ENCODE measurements around the gene NCOA1. TPM values are rescaled to one million over a fixed set of nuclear protein-coding genes. Genes with fewer than 3 reads are reported as not detected.

The NCOA1 gene
- total and polyA plus RNA-seq, 7 donors, result 12.8 to 78.1 (median 44.2) TPM

DNA sequence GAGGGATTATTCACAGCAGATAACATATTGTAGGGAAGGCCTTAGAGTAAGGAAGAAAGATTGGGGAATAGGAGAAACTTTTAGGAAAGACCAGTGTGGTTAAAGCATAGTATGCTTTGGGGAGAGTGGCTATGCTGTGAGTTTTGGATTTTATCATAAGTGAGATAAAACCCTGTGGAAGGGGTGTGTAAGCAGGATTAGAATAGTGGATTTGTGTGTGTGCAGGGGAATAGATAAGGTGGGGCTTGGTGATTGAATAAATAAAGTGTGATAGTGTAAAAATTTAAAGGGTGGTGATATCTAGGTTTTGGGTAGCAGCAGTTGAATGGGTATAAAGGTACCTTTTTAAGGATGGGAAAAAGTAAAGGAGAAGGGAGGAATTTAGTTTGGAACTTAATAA lies 137.7 kb downstream of the NCOA1 start:
- DNase-seq (no peak), ATAC-seq (no peak)
- no peaks in the 10 kb centered on the region for H3K27me3 ChIP-seq (ENCODE audit: insufficient read depth in 3 of 3, low read length in 2 of 3)
- peaks cover 33% of the 10 kb centered on the region for H3K4me1 ChIP-seq
- no peaks in the 10 kb centered on the region for H3K9me3 ChIP-seq
- H3K36me3 ChIP-seq (ENCODE audit: insufficient read depth in 1 of 2, low read depth in 1 of 2), result no peaks in the 10 kb centered on the region
- no peak overlapping the region for H3K27ac ChIP-seq
- intact Hi-C loops (cut with DNase I), result no loop called here
- TF ChIP-seq, protein P1, sequence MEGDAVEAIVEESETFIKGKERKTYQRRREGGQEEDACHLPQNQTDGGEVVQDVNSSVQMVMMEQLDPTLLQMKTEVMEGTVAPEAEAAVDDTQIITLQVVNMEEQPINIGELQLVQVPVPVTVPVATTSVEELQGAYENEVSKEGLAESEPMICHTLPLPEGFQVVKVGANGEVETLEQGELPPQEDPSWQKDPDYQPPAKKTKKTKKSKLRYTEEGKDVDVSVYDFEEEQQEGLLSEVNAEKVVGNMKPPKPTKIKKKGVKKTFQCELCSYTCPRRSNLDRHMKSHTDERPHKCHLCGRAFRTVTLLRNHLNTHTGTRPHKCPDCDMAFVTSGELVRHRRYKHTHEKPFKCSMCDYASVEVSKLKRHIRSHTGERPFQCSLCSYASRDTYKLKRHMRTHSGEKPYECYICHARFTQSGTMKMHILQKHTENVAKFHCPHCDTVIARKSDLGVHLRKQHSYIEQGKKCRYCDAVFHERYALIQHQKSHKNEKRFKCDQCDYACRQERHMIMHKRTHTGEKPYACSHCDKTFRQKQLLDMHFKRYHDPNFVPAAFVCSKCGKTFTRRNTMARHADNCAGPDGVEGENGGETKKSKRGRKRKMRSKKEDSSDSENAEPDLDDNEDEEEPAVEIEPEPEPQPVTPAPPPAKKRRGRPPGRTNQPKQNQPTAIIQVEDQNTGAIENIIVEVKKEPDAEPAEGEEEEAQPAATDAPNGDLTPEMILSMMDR (IDR thresholded peaks at IDR 0.05), result no peak
- no peak overlapping the region for H3K4me3 ChIP-seq

DNA sequence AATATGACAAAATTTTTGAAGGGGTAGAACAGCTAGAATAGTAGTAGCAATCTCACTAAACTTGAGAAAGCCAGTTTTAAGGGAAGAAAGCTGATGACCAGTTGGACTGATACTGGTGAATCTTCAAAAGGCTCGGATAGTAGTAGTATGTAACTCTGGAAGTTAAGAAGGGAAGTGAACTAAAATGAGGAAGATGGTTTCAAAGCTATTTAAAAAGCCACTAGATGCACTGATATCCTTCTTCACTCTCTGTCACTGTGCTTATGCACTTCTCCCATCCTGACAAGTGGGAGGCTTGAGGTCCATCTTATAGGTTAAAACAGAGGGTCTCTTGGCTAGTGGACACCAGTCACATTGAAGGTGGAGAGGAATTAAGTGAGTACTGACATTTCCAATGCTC lies 141.1 kb downstream of the NCOA1 start:
- Histone ChIP-seq H3K4me1 (peaks cover 5% of the 10 kb centered on the region), H3K36me3 (ENCODE audit: insufficient read depth in 1 of 2, low read depth in 1 of 2) (no peaks in the 10 kb centered on the region), H3K9me3 (no peaks in the 10 kb centered on the region), H3K4me3 (no peak overlapping the region), H3K27me3 (ENCODE audit: insufficient read depth in 3 of 3, low read length in 2 of 3) (no peaks in the 10 kb centered on the region), H3K27ac (no peak overlapping the region)
- DNase-seq (no peak), ATAC-seq (peak in 1 of 4 donors; percentile 19)
- TF ChIP-seq, protein P1 (IDR thresholded peaks at IDR 0.05), result no peak
- intact Hi-C loops (cut with DNase I), result no loop called here
- 79 to 100% (median 81%) methylated on average over 1 of the region's 1 CpG for WGBS, 3 donors

DNA sequence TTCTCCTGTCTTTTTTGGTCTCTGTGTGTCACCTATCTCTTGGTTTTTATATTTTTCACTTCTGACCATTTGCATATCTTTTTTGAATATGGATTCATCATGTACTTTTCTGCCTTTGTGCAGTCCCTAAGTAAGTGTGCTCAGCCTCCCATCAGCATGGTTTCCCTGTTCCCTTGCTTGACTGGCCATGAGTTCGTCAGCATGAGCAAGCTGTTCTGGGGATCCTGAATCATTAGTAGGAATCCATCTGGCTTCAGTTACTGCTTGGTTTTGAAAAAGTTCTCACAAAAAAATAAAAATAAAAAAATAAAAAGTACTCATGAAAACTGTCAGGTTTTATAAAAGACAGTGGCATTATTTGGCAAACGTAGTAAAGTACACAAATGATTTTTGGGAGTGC lies 144.1 kb downstream of the NCOA1 start:
- Histone ChIP-seq H3K36me3 (ENCODE audit: insufficient read depth in 1 of 2, low read depth in 1 of 2) (no peaks in the 10 kb centered on the region), H3K27ac (no peak overlapping the region), H3K27me3 (ENCODE audit: insufficient read depth in 3 of 3, low read length in 2 of 3) (no peaks in the 10 kb centered on the region), H3K9me3 (no peaks in the 10 kb centered on the region), H3K4me3 (no peak overlapping the region), H3K4me1 (peaks cover 5% of the 10 kb centered on the region)
- ATAC-seq (peak in 2 of 4 donors; percentile 71 to 77), DNase-seq (no peak)
- TF ChIP-seq, protein P1 (IDR thresholded peaks at IDR 0.05), result no peak
- WGBS, 3 donors, result 64 to 89% (median 75%) methylated on average over 2 of the region's 2 CpGs
- intact Hi-C loops (cut with DNase I), result no loop called here

DNA sequence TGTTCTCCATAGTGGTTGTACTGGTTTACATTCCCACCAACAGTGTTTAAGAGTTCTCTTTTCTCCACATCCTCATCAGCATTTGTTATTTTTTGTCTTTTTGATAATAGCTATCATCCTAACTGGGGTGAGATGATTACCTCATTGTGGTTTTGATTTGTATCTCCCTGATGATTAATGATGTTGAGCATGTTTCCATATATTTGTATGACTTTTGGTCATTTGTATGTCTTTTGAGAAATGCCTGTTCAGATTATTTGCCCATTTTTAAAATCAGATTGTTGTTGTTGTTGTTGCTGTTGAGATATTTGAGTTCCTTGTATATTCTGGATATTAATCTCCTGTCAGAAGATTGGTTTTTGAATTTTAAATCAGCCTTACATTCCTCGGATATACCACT lies 147.5 kb downstream of the NCOA1 start:
- H3K9me3 ChIP-seq, result no peaks in the 10 kb centered on the region
- no peaks in the 10 kb centered on the region for H3K27me3 ChIP-seq (ENCODE audit: insufficient read depth in 3 of 3, low read length in 2 of 3)
- peaks cover 6% of the 10 kb centered on the region for H3K4me1 ChIP-seq
- WGBS, 3 donors, result 77 to 91% (median 84%) methylated on average over 1 of the region's 1 CpG
- no peak for ATAC-seq
- DNase-seq, result no peak
- H3K36me3 ChIP-seq (ENCODE audit: insufficient read depth in 1 of 2, low read depth in 1 of 2), result no peaks in the 10 kb centered on the region
- no peak overlapping the region for H3K4me3 ChIP-seq
- no peak overlapping the region for H3K27ac ChIP-seq
- TF ChIP-seq, protein P1 (IDR thresholded peaks at IDR 0.05), result no peak
- intact Hi-C loops (cut with DNase I), result no loop called here

DNA sequence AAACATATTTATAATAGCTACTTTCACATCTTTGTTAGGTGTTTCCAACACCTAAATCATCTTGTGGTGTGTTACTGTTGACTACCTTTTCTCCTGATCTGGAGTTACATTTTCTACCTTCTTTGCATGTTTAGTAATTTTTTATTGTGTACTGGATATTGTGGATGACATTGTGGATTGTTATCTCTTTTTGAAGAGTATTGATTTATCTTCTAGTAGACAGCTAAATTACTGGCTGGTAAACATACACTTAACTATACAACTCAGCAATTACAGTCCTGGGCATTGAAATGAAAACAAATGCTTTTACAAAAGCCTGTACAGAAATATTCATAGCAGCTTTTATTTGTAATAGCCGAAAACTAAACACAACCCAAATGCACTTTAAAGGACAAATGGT lies 151.3 kb downstream of the NCOA1 start:
- ATAC-seq (no peak), DNase-seq (no peak)
- H3K4me1 ChIP-seq, result peaks cover 4% of the 10 kb centered on the region
- WGBS, 3 donors, result 95 to 97% (median 96%) methylated on average over 1 of the region's 1 CpG
- H3K36me3 ChIP-seq (ENCODE audit: insufficient read depth in 1 of 2, low read depth in 1 of 2), result peaks cover 0 to 9% of the 10 kb centered on the region in 2 donors
- no peak overlapping the region for H3K27ac ChIP-seq
- intact Hi-C loops (cut with DNase I), result no loop called here
- TF ChIP-seq, protein P1 (IDR thresholded peaks at IDR 0.05), result no peak
- no peaks in the 10 kb centered on the region for H3K27me3 ChIP-seq (ENCODE audit: insufficient read depth in 3 of 3, low read length in 2 of 3)
- no peak overlapping the region for H3K4me3 ChIP-seq
- H3K9me3 ChIP-seq, result no peaks in the 10 kb centered on the region
